Kidney epithelial cell (primary cell): Measurements from ENCODE around the gene JPT1. TPM values are rescaled to one million over a fixed set of nuclear protein-coding genes. Genes with fewer than 3 reads are reported as not detected.

Experiments
- DNase-seq: peaks from one replicate; pipeline ENCODE4 v3.0.0-alpha.2; 2010; ENCODE audit warnings: low read depth
- H3K27me3 ChIP-seq: 2 replicates; pipeline ENCODE4 v1.6.0; 2011; ENCODE audit warnings: low read length; ENCODE audit not compliant: control insufficient read depth, insufficient read depth
- H3K36me3 ChIP-seq: 2 replicates; pipeline ENCODE4 v1.5.1; 2011; ENCODE audit warnings: low read length; ENCODE audit not compliant: control insufficient read depth, insufficient read depth
- H3K4me3 ChIP-seq: 2 replicates; pipeline ENCODE4 v1.5.1; 2011; ENCODE audit warnings: low read depth, mild to moderate bottlenecking, control low read depth, low read length
- CTCF ChIP-seq: IDR thresholded peaks from 2 replicates; pipeline ENCODE4 v1.5.1; 2011; ENCODE audit warnings: mild to moderate bottlenecking, moderate library complexity, low read length, control low read depth, inconsistent platforms; ENCODE audit not compliant: insufficient read depth, poor library complexity, severe bottlenecking
- total RNA-seq: library from RNA; depleted of rRNA; stranded (reverse); fragments of >200 nt; gene quantifications from 2 replicates; pipeline ENCODE4 v1.2.3, GENCODE V29; 2015

Gene JPT1
- total RNA-seq, 1 donor from 2014 or later, result 453 TPM

GRCh38 chr17:75108193-75108592, 46.1 kb downstream of the JPT1 start:
- H3K27me3 ChIP-seq, result no peaks in the 10 kb centered on the region
- no peaks in the 10 kb centered on the region for H3K36me3 ChIP-seq
- H3K4me3 ChIP-seq, result no peak overlapping the region
- no peak for DNase-seq
- no peak for TF ChIP-seq CTCF

GRCh38 chr17:75105126-75106080, 48.9 kb downstream of the JPT1 start:
- no peak for DNase-seq
- Histone ChIP-seq H3K36me3 (no peaks in the 10 kb centered on the region), H3K4me3 (no peak overlapping the region), H3K27me3 (no peaks in the 10 kb centered on the region)
- peak; percentile 84 for TF ChIP-seq CTCF

- DNase-seq, result no peak
- Histone ChIP-seq H3K27me3 (no peaks in the 10 kb centered on the region), H3K36me3 (no peaks in the 10 kb centered on the region), H3K4me3 (no peak overlapping the region)
- TF ChIP-seq CTCF, result no peak
These were observed 50.4 kb downstream of the JPT1 start for GRCh38 chr17:75103601-75104554.

GRCh38 chr17:75102385-75102821, 51.9 kb downstream of the JPT1 start:
- no peak overlapping the region for H3K4me3 ChIP-seq
- no peaks in the 10 kb centered on the region for H3K36me3 ChIP-seq
- DNase-seq, result no peak
- no peaks in the 10 kb centered on the region for H3K27me3 ChIP-seq
- TF ChIP-seq CTCF, result no peak

- no peak for DNase-seq
- H3K27me3 ChIP-seq, result no peaks in the 10 kb centered on the region
These were observed 54.3 kb downstream of the JPT1 start for GRCh38 chr17:75099881-75100595.

More at GRCh38 chr17:75099881-75100595, 54.3 kb downstream of the JPT1 start:
- no peak for TF ChIP-seq CTCF
- Histone ChIP-seq H3K4me3 (no peak overlapping the region), H3K36me3 (no peaks in the 10 kb centered on the region)
